ENCODE data around the gene PLEKHM3.

GRCh38 chr2:207868855-207869596, 156.3 kb downstream of the PLEKHM3 start:
- TF ChIP-seq POLR2AphosphoS5 (IDR thresholded peaks at IDR 0.05): no peak
- no peak for TF ChIP-seq CTCF (IDR thresholded peaks at IDR 0.05)
